Naive thymus-derived CD4-positive, alpha-beta T cell (primary cell): ENCODE results near the gene ARL6IP1. TPM values are rescaled to one million over a fixed set of nuclear protein-coding genes. Genes with fewer than 3 reads are reported as not detected.
A peak's percentile ranks its signal among the peaks of the same experiment; 100 is the strongest.

Experiments
- ATAC-seq: fragments of 150-1000 bp; cut with Tn5 transposase; 2 replicates; pipeline ENCODE4 v1.10.0; 2021; ENCODE audit warnings: mild to moderate bottlenecking, moderate library complexity
- CTCF ChIA-PET: fragments of 350-600 bp; sonication (Branson Sonifier 250); formaldehyde crosslinking; loops from one replicate; lab custom pipeline; 2021; ENCODE audit warnings: antibody characterized with exemption; lab: Charles Lee
- POLR2A ChIA-PET: fragments of 350-600 bp; sonication (Branson Sonifier 250); formaldehyde crosslinking; loops from one replicate; lab custom pipeline; 2021; ENCODE audit warnings: antibody characterized with exemption, inconsistent platforms; lab: Charles Lee
- DNase-seq, 9 donors: peaks; one replicate each; pipeline versions ENCODE4 v3.0.0 to v3.0.0-alpha.2; 2020 to 2022; ENCODE audit warnings: mixed read lengths in 1 of 9
- H3K27ac ChIP-seq: one replicate; pipeline ENCODE4 v1.7.0; 2013; ENCODE audit warnings: mild to moderate bottlenecking, low read depth, low read length, moderate library complexity
- H3K27me3 ChIP-seq, 2 donors: one replicate each; pipeline ENCODE4 v1.7.0; 2013; ENCODE audit warnings: low read length in 2 of 2, mild to moderate bottlenecking in 2 of 2, moderate library complexity in 2 of 2; ENCODE audit not compliant: control insufficient read depth in 2 of 2, insufficient read depth in 2 of 2
- H3K36me3 ChIP-seq, 3 experiments: 1 replicate in 2 of 3; 2 replicates in 1 of 3; pipeline ENCODE4 v1.7.0; 2013; ENCODE audit warnings: low read length in 3 of 3, mild to moderate bottlenecking in 3 of 3, moderate library complexity in 1 of 3; ENCODE audit not compliant: insufficient read depth in 3 of 3, control insufficient read depth in 2 of 3
- H3K4me1 ChIP-seq, 2 donors: one replicate each; pipeline ENCODE4 v1.7.0; 2013; ENCODE audit warnings: low read length in 2 of 2, mild to moderate bottlenecking in 2 of 2, moderate library complexity in 1 of 2; ENCODE audit not compliant: control insufficient read depth in 2 of 2, insufficient read depth in 2 of 2
- H3K4me3 ChIP-seq: 2 replicates; pipeline ENCODE4 v1.7.0; 2013; ENCODE audit warnings: mild to moderate bottlenecking, low read length
- H3K9me3 ChIP-seq, 3 experiments: 1 replicate in 2 of 3; 2 replicates in 1 of 3; pipeline ENCODE4 v1.7.0; 2013; ENCODE audit warnings: low read length in 3 of 3; ENCODE audit not compliant: control insufficient read depth in 2 of 3
- H3K27ac Mint-ChIP-seq, 9 donors: one replicate each; pipeline ENCODE4 v1.8.0; 2020 to 2022; ENCODE audit warnings: mixed read lengths in 9 of 9, mild to moderate bottlenecking in 8 of 9, moderate library complexity in 5 of 9, inconsistent platforms in 2 of 9
- H3K27me3 Mint-ChIP-seq, 5 donors: one replicate each; pipeline ENCODE4 v1.8.0; 2021 to 2022; ENCODE audit warnings: mixed read lengths in 5 of 5, mild to moderate bottlenecking in 1 of 5
- H3K36me3 Mint-ChIP-seq, 5 donors: one replicate each; pipeline ENCODE4 v1.8.0; 2020 to 2022; ENCODE audit warnings: mixed read lengths in 5 of 5, mild to moderate bottlenecking in 3 of 5, inconsistent platforms in 1 of 5
- H3K4me1 Mint-ChIP-seq, 7 donors: one replicate each; pipeline ENCODE4 v1.8.0; 2020 to 2022; ENCODE audit warnings: mixed read lengths in 7 of 7, mild to moderate bottlenecking in 3 of 7, inconsistent platforms in 1 of 7
- H3K4me3 Mint-ChIP-seq, 10 donors: one replicate each; pipeline ENCODE4 v1.8.0; 2020 to 2022; ENCODE audit warnings: mild to moderate bottlenecking in 10 of 10, mixed read lengths in 10 of 10, moderate library complexity in 6 of 10, inconsistent platforms in 2 of 10
- H3K9me3 Mint-ChIP-seq, 11 donors: one replicate each; pipeline ENCODE4 v1.8.0; 2020 to 2022; ENCODE audit warnings: mixed read lengths in 11 of 11, mild to moderate bottlenecking in 4 of 11, inconsistent platforms in 1 of 11, moderate library complexity in 1 of 11
- intact Hi-C, 2 donors: fragments of 100-400 bp; cut with micrococcal nuclease; formaldehyde crosslinking; loops; one replicate each; pipeline ENCODE4 v1.15.1; 2023
- polyA plus RNA-seq, 2 donors: library from polyadenylated mRNA; unstranded; fragments of 300-500 nt; fragmentation: Illumina TruSeq; gene quantifications; one replicate each; pipeline ENCODE4 v1.2.3, GENCODE V29; 2021
- total RNA-seq, 6 experiments: library from RNA in 5 of 6; stranded (reverse) in 5 of 6; gene quantifications; 1 replicate in 5 of 6; 2 replicates in 1 of 6; pipeline ENCODE4 v1.2.3 and lab custom pipeline; 2021 to 2026

Gene ARL6IP1
- total and polyA plus RNA-seq, 7 experiments from 2014 or later = 82.9 to 208 (median 102) TPM

DNA sequence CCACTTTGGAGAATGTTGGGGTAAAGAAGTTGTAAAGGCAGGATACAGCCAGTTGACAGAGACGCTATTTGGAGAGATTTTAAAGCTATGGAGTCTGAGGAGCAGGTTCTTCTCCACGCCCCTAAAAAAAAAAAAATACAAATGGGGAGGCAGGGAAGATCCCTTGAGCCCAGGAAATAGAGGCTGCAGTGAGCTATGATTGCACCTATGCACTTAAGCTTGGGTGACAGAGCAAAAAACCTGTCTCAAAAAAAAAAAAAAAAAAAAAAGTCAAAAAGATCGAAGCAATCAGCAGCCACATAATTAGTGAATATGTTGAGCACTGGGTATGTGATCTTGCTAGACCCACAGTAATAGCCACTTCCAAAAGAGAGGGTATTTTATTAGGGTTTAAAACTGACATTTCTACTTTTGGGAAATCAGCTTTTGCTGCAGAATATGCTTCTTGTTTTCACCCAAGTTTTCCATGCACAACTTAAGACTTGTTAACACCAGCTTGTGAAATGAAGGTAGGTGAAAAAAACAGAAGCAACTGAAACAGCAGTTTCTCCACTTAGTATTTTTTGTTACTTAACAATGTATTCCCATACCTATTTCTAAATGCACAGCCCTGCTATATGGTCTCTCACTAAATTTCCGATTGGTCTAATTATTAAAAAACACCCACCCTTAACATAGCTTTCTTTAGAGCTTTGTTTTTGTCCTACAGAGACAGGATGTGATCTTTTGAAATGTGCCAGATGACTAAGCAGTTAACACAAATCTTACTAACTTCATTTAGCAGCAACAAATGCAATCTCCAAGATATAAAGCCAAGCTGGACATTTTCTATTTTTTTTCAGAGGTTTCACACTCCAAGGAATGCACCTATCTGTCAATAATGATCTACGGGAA is 2.5 kb upstream of the ARL6IP1 start:
- Mint-ChIP-seq H3K27ac (peak overlapping the region; percentile 52 to 88 (median 73)), H3K4me3 (peak overlapping the region in 5 of 10 donors; percentile 20 to 68 (median 34)), H3K4me1 (peaks cover 29 to 60% (median 45%) of the 10 kb centered on the region in 7 donors), H3K9me3 (peaks cover 0 to 4% (median 0%) of the 10 kb centered on the region in 11 donors), H3K36me3 (peaks cover 0 to 28% (median 6%) of the 10 kb centered on the region in 5 donors), H3K27me3 (peaks cover 0 to 2% (median 0%) of the 10 kb centered on the region in 5 donors)
- peaks cover 2 to 15% (median 6%) of the 10 kb centered on the region in 3 experiments for H3K36me3 ChIP-seq
- H3K4me1 ChIP-seq = peaks cover 21 to 26% of the 10 kb centered on the region in 2 donors
- no peak for DNase-seq
- intact Hi-C loops = loop anchor here (5.0 kb wide), 3 partner anchors 38 to 718 kb away; partner anchors contain the start of genes CCP110 (in 1 of the 2) and GDE1 (in 1 of the 2)
- no peak overlapping the region for H3K4me3 ChIP-seq
- ChIA-PET CTCF (interaction anchor here (0.6 to 1.6 kb wide), 3 partner anchors 12 to 71 kb away, joined by 3 to 4 read pairs (median 3); partner anchors contain the start of gene RPS15A), POLR2A (interaction anchor here (1.4 to 6.5 kb wide), 3 partner anchors 13 to 30 kb away, joined by 3 to 130 read pairs (median 22); partner anchors contain the start of gene RPS15A)
- H3K9me3 ChIP-seq = no peaks in the 10 kb centered on the region
- H3K27me3 ChIP-seq = no peaks in the 10 kb centered on the region
- H3K27ac ChIP-seq = no peak overlapping the region
- ATAC-seq = no peak

DNA sequence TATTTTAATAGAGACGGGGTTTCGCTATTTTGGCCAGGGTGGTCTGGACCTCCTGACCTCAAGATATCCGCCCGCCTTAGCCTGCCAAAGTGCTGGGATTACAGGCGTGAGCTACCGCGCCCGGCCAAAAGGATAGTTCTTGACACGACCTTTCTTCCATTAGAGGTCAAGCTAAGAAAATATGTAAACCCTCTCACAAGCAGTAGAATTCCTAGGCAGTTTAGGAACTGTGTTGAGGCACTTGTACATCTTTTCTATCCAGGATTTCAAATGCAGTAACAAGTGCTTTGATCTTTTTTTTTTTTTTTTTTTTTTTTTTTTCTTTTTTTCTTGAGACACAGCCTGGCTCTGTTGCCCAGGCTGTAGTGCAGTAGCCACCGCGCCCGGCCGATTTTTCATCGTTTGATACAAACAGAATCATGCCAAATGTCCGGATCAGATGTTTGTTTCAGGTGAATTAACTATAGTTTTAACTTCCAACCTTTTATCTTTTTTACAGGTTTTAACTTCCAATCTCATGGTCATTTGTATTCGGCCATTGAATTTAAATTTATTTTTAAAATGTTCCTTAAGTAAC is 1.5 kb upstream of the ARL6IP1 start:
- peaks cover 0 to 10% (median 0%) of the 10 kb centered on the region in 3 experiments for H3K36me3 ChIP-seq
- ATAC-seq (no peak), DNase-seq (no peak)
- H3K36me3 Mint-ChIP-seq = peaks cover 0 to 25% (median 0%) of the 10 kb centered on the region in 5 donors
- H3K27ac Mint-ChIP-seq = peak overlapping the region; percentile 51 to 97 (median 88)
- H3K27me3 Mint-ChIP-seq = peaks cover 0 to 2% (median 0%) of the 10 kb centered on the region in 5 donors
- POLR2A ChIA-PET = interaction anchor here (0.9 to 6.5 kb wide), 4 partner anchors 13 to 123 kb away, joined by 3 to 130 read pairs (median 14); partner anchors contain the start of genes RPS15A and SMG1
- H3K9me3 ChIP-seq = no peaks in the 10 kb centered on the region
- H3K4me3 Mint-ChIP-seq = peak overlapping the region in 9 of 10 donors; percentile 55 to 99 (median 95)
- H3K4me3 ChIP-seq = no peak overlapping the region
- intact Hi-C loops = loop anchor here (5.0 kb wide), 3 partner anchors 39 to 719 kb away; partner anchors contain the start of genes CCP110 (in 1 of the 2) and GDE1 (in 1 of the 2)
- peaks cover 33 to 68% (median 52%) of the 10 kb centered on the region in 7 donors for H3K4me1 Mint-ChIP-seq
- peaks cover 0 to 4% (median 0%) of the 10 kb centered on the region in 11 donors for H3K9me3 Mint-ChIP-seq
- CTCF ChIA-PET = interaction anchor here (0.6 to 2.1 kb wide), 3 partner anchors 11 to 167 kb away, joined by 3 to 8 read pairs (median 4); no protein-coding TSS in a partner anchor
- H3K4me1 ChIP-seq = peaks cover 21 to 29% of the 10 kb centered on the region in 2 donors
- no peak overlapping the region for H3K27ac ChIP-seq
- H3K27me3 ChIP-seq = no peaks in the 10 kb centered on the region

- DNase-seq (no peak), ATAC-seq (no peak)
- H3K27ac Mint-ChIP-seq = peak overlapping the region; percentile 88 to 97 (median 95)
- peaks cover 0 to 25% (median 4%) of the 10 kb centered on the region in 5 donors for H3K36me3 Mint-ChIP-seq
- CTCF ChIA-PET = interaction anchor here (0.6 to 1.7 kb wide), 3 partner anchors 11 to 145 kb away, joined by 4 to 6 read pairs (median 5); partner anchors contain the start of gene RPS15A
- peaks cover 0 to 4% (median 0%) of the 10 kb centered on the region in 11 donors for H3K9me3 Mint-ChIP-seq
- peaks cover 30 to 70% (median 59%) of the 10 kb centered on the region in 7 donors for H3K4me1 Mint-ChIP-seq
- H3K27me3 ChIP-seq = no peaks in the 10 kb centered on the region
- H3K4me1 ChIP-seq = peaks cover 21 to 29% of the 10 kb centered on the region in 2 donors
- peak overlapping the region; percentile 88 to 99 (median 96) for H3K4me3 Mint-ChIP-seq
- peak overlapping the region; percentile 86 for H3K27ac ChIP-seq
- H3K36me3 ChIP-seq = peaks cover 0 to 16% (median 9%) of the 10 kb centered on the region in 3 experiments
- H3K4me3 ChIP-seq = peak overlapping the region; percentile 94
- H3K27me3 Mint-ChIP-seq = peaks cover 0 to 2% (median 0%) of the 10 kb centered on the region in 5 donors
- intact Hi-C loops = loop anchor here (1.0 to 5.0 kb wide), 8 partner anchors 10 to 723 kb away; partner anchors contain the start of genes CCP110 (in 2 of the 2), COQ7 (in 2 of the 2), RPS15A (in 2 of the 2) and SMG1 (in 2 of the 2)
- POLR2A ChIA-PET = interaction anchor here (0.6 to 6.5 kb wide), 3 partner anchors 11 to 91 kb away, joined by 3 to 130 read pairs (median 8); partner anchors contain the start of gene RPS15A
- no peaks in the 10 kb centered on the region for H3K9me3 ChIP-seq
Observed at GRCh38 chr16:18800775-18801144, 589 bp downstream of the ARL6IP1 start.

DNA sequence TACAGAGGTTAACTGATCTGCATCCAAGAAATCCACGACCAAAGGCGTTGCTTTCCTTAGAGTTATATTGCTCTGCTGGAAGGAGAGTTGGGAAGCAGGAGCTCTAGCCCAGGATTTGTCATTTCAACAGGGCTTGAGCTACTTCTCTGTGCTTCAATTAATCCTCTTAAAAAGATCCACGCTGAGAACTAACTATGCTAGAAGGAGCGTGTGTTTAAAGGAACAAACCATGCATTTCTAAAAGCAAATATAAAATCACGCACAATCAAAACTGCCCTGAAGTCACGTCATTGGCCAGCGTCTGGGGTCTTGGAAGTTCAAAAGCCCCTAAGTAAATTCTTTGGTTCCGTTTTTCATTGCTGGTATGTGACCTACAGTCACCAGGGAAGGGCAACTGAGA is 1.1 kb downstream of the ARL6IP1 start:
- Mint-ChIP-seq H3K27me3 (peaks cover 0 to 2% (median 0%) of the 10 kb centered on the region in 5 donors), H3K27ac (peak overlapping the region; percentile 88 to 97 (median 95)), H3K4me1 (peaks cover 28 to 70% (median 59%) of the 10 kb centered on the region in 7 donors), H3K4me3 (peak overlapping the region; percentile 88 to 99 (median 96)), H3K9me3 (peaks cover 0 to 4% (median 0%) of the 10 kb centered on the region in 11 donors), H3K36me3 (peaks cover 0 to 25% (median 7%) of the 10 kb centered on the region in 5 donors)
- Histone ChIP-seq H3K4me1 (peaks cover 21 to 29% of the 10 kb centered on the region in 2 donors), H3K36me3 (peaks cover 0 to 19% (median 14%) of the 10 kb centered on the region in 3 experiments), H3K27ac (peak overlapping the region; percentile 86), H3K9me3 (no peaks in the 10 kb centered on the region), H3K4me3 (peak overlapping the region; percentile 94), H3K27me3 (no peaks in the 10 kb centered on the region)
- intact Hi-C loops = loop anchor here (5.0 kb wide), 3 partner anchors 42 to 722 kb away; partner anchors contain the start of genes CCP110 (in 1 of the 2) and GDE1 (in 1 of the 2)
- DNase-seq (no peak), ATAC-seq (no peak)
- CTCF ChIA-PET = no interaction called here
- POLR2A ChIA-PET = interaction anchor here (0.6 to 6.5 kb wide), 4 partner anchors 10 to 91 kb away, joined by 3 to 130 read pairs (median 3); partner anchors contain the start of gene RPS15A

DNA sequence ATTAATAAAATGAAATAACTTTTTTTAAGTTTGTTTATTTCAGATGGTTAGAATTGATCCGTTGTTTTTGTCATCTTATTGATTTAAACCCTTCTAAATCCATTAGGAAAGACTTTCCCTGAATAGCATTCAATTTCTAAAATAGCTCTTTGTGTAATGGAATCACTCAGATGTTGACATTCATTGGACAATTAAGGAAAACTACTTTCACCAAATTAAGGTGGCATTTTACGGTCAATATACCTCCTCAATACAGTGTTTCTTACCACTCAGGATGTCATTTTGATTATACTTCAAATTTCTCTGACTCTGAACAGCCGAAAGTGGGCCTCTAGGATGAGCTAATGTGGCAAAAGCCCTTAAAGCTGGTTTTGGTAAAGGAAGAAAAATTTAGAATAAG is 1.8 kb downstream of the ARL6IP1 start:
- Histone ChIP-seq H3K9me3 (no peaks in the 10 kb centered on the region), H3K4me1 (peaks cover 21 to 25% of the 10 kb centered on the region in 2 donors), H3K4me3 (peak overlapping the region; percentile 94), H3K27ac (no peak overlapping the region), H3K36me3 (peaks cover 0 to 25% (median 15%) of the 10 kb centered on the region in 3 experiments), H3K27me3 (no peaks in the 10 kb centered on the region)
- Mint-ChIP-seq H3K4me3 (peak overlapping the region; percentile 88 to 99 (median 96)), H3K36me3 (peaks cover 0 to 28% (median 7%) of the 10 kb centered on the region in 5 donors), H3K4me1 (peaks cover 28 to 65% (median 54%) of the 10 kb centered on the region in 7 donors), H3K9me3 (peaks cover 0 to 4% (median 0%) of the 10 kb centered on the region in 11 donors), H3K27me3 (peaks cover 0 to 2% (median 0%) of the 10 kb centered on the region in 5 donors), H3K27ac (peak overlapping the region in 8 of 9 donors; percentile 58 to 95 (median 83))
- POLR2A ChIA-PET = interaction anchor here (1.0 to 6.5 kb wide), 4 partner anchors 9 to 268 kb away, joined by 3 to 130 read pairs (median 3); partner anchors contain the start of genes COQ7 and RPS15A
- ATAC-seq (no peak), DNase-seq (no peak)
- CTCF ChIA-PET = interaction anchor here (0.5 to 0.6 kb wide), 2 partner anchors 10 to 1577 kb away, joined by 6 to 9 read pairs; partner anchors contain the start of gene RPS15A
- intact Hi-C loops = loop anchor here in 1 of 2 donors (10.0 kb wide), 1 partner anchor 1785 kb away; no protein-coding TSS in a partner anchor
